ENCODE results near the gene MBTPS1. TPM values are rescaled to one million over a fixed set of nuclear protein-coding genes. Genes with fewer than 3 reads are reported as not detected.
A peak's percentile ranks its signal among the peaks of the same experiment; 100 is the strongest.

Gene MBTPS1
- total and polyA plus RNA-seq, 2 donors from 2014 or later, result 45.5 to 91.7 TPM

- intact Hi-C loops (cut with DNase I), result no loop called here
- Histone ChIP-seq H3K27ac (ENCODE audit: low read depth in 2 of 2, low read length in 2 of 2) (no peak overlapping the region), H3K27me3 (ENCODE audit: control insufficient read depth, insufficient read depth, low read length) (no peaks in the 10 kb centered on the region)
Measured at GRCh38 chr16:84043486-84044117, 73.1 kb downstream of the MBTPS1 start.

GRCh38 chr16:84042879-84043485, 73.8 kb downstream of the MBTPS1 start:
- no peak for FAIRE-seq
- Histone ChIP-seq H3K4me3 (ENCODE audit: low read length in 3 of 3) (no peak overlapping the region), H3K4me1 (ENCODE audit: control insufficient read depth in 2 of 3, insufficient read depth in 2 of 3, low read depth in 1 of 3, low read length in 3 of 3) (no peaks in the 10 kb centered on the region), H3K36me3 (ENCODE audit: control insufficient read depth in 2 of 3, insufficient read depth in 3 of 3, low read length in 3 of 3) (no peaks in the 10 kb centered on the region), H3K27me3 (ENCODE audit: control insufficient read depth, insufficient read depth, low read length) (no peaks in the 10 kb centered on the region), H3K27ac (ENCODE audit: low read depth in 2 of 2, low read length in 2 of 2) (no peak overlapping the region), H3K9ac (ENCODE audit: low read length in 3 of 3) (no peak overlapping the region), H3K9me3 (ENCODE audit: control insufficient read depth in 2 of 3, insufficient read depth in 1 of 3, low read length in 3 of 3) (no peaks in the 10 kb centered on the region)
- intact Hi-C loops (cut with DNase I), result no loop called here
- peak; percentile 59 to 73 (median 68) for DNase-seq
- no peak for TF ChIP-seq CTCF (IDR thresholded peaks at IDR 0.05; ENCODE audit: borderline replicate concordance, extremely low read depth, insufficient read depth)

More at GRCh38 chr16:84043486-84044117, 73.1 kb downstream of the MBTPS1 start:
- FAIRE-seq (no peak), DNase-seq (peak in 2 of 5 donors; percentile 27 to 49)
- H3K4me1 ChIP-seq (ENCODE audit: control insufficient read depth in 2 of 3, insufficient read depth in 2 of 3, low read depth in 1 of 3, low read length in 3 of 3), result no peaks in the 10 kb centered on the region
- no peak overlapping the region for H3K4me3 ChIP-seq (ENCODE audit: low read length in 3 of 3)
- H3K9ac ChIP-seq (ENCODE audit: low read length in 3 of 3), result no peak overlapping the region
- TF ChIP-seq CTCF (IDR thresholded peaks at IDR 0.05; ENCODE audit: borderline replicate concordance, extremely low read depth, insufficient read depth), result no peak
- no peaks in the 10 kb centered on the region for H3K9me3 ChIP-seq (ENCODE audit: control insufficient read depth in 2 of 3, insufficient read depth in 1 of 3, low read length in 3 of 3)
- H3K36me3 ChIP-seq (ENCODE audit: control insufficient read depth in 2 of 3, insufficient read depth in 3 of 3, low read length in 3 of 3), result no peaks in the 10 kb centered on the region

GRCh38 chr16:84042308-84042878, 74.3 kb downstream of the MBTPS1 start, which contains the start of gene SLC38A8:
Gene SLC38A8 (minus strand): TSS chr16:84042795. CDS start chr16:84042157, 638 bp downstream.
- Histone ChIP-seq H3K4me3 (ENCODE audit: low read length in 3 of 3) (no peak within 1 kb of the TSS), H3K27ac (ENCODE audit: low read depth in 2 of 2, low read length in 2 of 2) (no peak within 1 kb of the TSS), H3K4me1 (ENCODE audit: control insufficient read depth in 2 of 3, insufficient read depth in 2 of 3, low read depth in 1 of 3, low read length in 3 of 3) (no peaks in the 10 kb centered on the region), H3K36me3 (ENCODE audit: control insufficient read depth in 2 of 3, insufficient read depth in 3 of 3, low read length in 3 of 3) (no peaks in the 10 kb centered on the region), H3K9me3 (ENCODE audit: control insufficient read depth in 2 of 3, insufficient read depth in 1 of 3, low read length in 3 of 3) (no peaks in the 10 kb centered on the region), H3K27me3 (ENCODE audit: control insufficient read depth, insufficient read depth, low read length) (no peaks in the 10 kb centered on the region), H3K9ac (ENCODE audit: low read length in 3 of 3) (no peak within 1 kb of the TSS)
- intact Hi-C loops (cut with DNase I), result no loop called here
- DNase-seq (no peak), FAIRE-seq (no peak)
- TF ChIP-seq CTCF (IDR thresholded peaks at IDR 0.05; ENCODE audit: borderline replicate concordance, extremely low read depth, insufficient read depth), result no peak

Measured in kidney (tissue), 14 donors.